Lower lobe of right lung (tissue), 2 donors: ENCODE results near the gene MOB3B. TPM values are rescaled to one million over a fixed set of nuclear protein-coding genes. Genes with fewer than 3 reads are reported as not detected.

Source experiments
- ATAC-seq, 2 donors: fragments of 200-7000 bp; cut with Tn5 transposase; one replicate each; pipeline ENCODE4 v1.9.1; 2020 to 2022; ENCODE audit warnings: mild to moderate bottlenecking in 2 of 2, moderate library complexity in 2 of 2
- DNase-seq: peaks from one replicate; pipeline ENCODE4 v3.0.0-alpha.2; 2020
- H3K27ac ChIP-seq: fragments of 200-600 bp; one replicate; pipeline ENCODE4 v1.8.0; 2022
- H3K27me3 ChIP-seq: fragments of 200-600 bp; one replicate; pipeline ENCODE4 v1.8.0; 2022; ENCODE audit warnings: low read depth
- H3K36me3 ChIP-seq: fragments of 200-600 bp; one replicate; pipeline ENCODE4 v1.8.0; 2022; ENCODE audit warnings: mild to moderate bottlenecking
- H3K4me1 ChIP-seq: fragments of 200-600 bp; one replicate; pipeline ENCODE4 v1.8.0; 2022
- H3K4me3 ChIP-seq: fragments of 200-600 bp; one replicate; pipeline ENCODE4 v1.8.0; 2022; ENCODE audit warnings: mild to moderate bottlenecking
- H3K9me3 ChIP-seq: fragments of 200-600 bp; one replicate; pipeline ENCODE4 v1.8.0; 2022
- CTCF ChIP-seq: fragments of 200-600 bp; IDR thresholded peaks from one replicate; pipeline ENCODE4 v1.8.0; 2022; ENCODE audit warnings: antibody characterized with exemption, mild to moderate bottlenecking
- intact Hi-C: fragments of 100-400 bp; cut with DNase I; formaldehyde crosslinking; loops from one replicate; pipeline ENCODE4 v1.11.0; 2022
- total RNA-seq: library from RNA; stranded (reverse); fragmentation: NEBNext Ultra II Directional; extraction: Animal tissue kit (Norgen Biotek cat#: 25700); gene quantifications from one replicate; pipeline ENCODE4 v1.2.1, GENCODE V29; 2021
- donor health status: DM: no; HTN: yes; CAD: no; lungs with severe emphysema.

Gene MOB3B
- total RNA-seq, 1 donor from 2014 or later, result 22.7 TPM

- DNase-seq (no peak), ATAC-seq (no peak)
- H3K27me3 ChIP-seq, result no peaks in the 10 kb centered on the region
- intact Hi-C loops, result no loop called here
- no peak for TF ChIP-seq CTCF
- H3K4me3 ChIP-seq, result no peak overlapping the region
- H3K27ac ChIP-seq, result no peak overlapping the region
- H3K9me3 ChIP-seq, result no peaks in the 10 kb centered on the region
- peaks cover 8% of the 10 kb centered on the region for H3K4me1 ChIP-seq
- no peaks in the 10 kb centered on the region for H3K36me3 ChIP-seq
Measured at GRCh38 chr9:27518006-27518405, 11.6 kb downstream of the MOB3B start.

GRCh38 chr9:27514551-27514950 is 15.1 kb downstream of the MOB3B start:
- TF ChIP-seq CTCF, result no peak
- no peak for ATAC-seq
- Histone ChIP-seq H3K27me3 (no peaks in the 10 kb centered on the region), H3K36me3 (no peaks in the 10 kb centered on the region), H3K9me3 (no peaks in the 10 kb centered on the region), H3K4me3 (no peak overlapping the region), H3K4me1 (peaks cover 8% of the 10 kb centered on the region), H3K27ac (no peak overlapping the region)
- intact Hi-C loops, result no loop called here
- DNase-seq, result no peak

DNA sequence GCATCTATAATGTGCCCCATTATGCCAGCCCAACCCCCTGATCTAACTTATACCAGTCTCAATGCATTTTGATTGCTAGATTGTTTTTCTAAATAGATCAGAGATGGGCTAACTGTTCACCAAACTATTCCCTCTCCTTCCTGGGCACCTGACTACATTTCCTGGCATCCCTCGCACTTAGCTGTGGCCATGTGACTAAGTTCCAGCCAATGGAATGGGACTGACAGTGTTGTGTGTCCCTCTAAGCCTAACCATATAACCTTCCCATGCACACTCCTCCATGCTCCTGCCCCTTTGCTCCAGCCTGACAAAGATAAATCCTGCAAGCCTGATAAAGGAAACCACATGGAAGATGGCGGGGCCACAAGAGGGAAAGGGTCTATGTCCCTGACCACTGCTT is 17.8 kb downstream of the MOB3B start:
- no peaks in the 10 kb centered on the region for H3K9me3 ChIP-seq
- H3K36me3 ChIP-seq, result no peaks in the 10 kb centered on the region
- no peak overlapping the region for H3K4me3 ChIP-seq
- intact Hi-C loops, result no loop called here
- no peak for TF ChIP-seq CTCF
- H3K27me3 ChIP-seq, result no peaks in the 10 kb centered on the region
- ATAC-seq, result no peak
- no peak overlapping the region for H3K27ac ChIP-seq
- no peak for DNase-seq
- peaks cover 8% of the 10 kb centered on the region for H3K4me1 ChIP-seq

GRCh38 chr9:27510780-27511179 is 18.8 kb downstream of the MOB3B start:
- no peak overlapping the region for H3K27ac ChIP-seq
- H3K27me3 ChIP-seq, result no peaks in the 10 kb centered on the region
- H3K36me3 ChIP-seq, result no peaks in the 10 kb centered on the region
- no peaks in the 10 kb centered on the region for H3K9me3 ChIP-seq
- intact Hi-C loops, result no loop called here
- TF ChIP-seq CTCF, result no peak
- DNase-seq (no peak), ATAC-seq (no peak)
- H3K4me3 ChIP-seq, result no peak overlapping the region
- peaks cover 8% of the 10 kb centered on the region for H3K4me1 ChIP-seq

DNA sequence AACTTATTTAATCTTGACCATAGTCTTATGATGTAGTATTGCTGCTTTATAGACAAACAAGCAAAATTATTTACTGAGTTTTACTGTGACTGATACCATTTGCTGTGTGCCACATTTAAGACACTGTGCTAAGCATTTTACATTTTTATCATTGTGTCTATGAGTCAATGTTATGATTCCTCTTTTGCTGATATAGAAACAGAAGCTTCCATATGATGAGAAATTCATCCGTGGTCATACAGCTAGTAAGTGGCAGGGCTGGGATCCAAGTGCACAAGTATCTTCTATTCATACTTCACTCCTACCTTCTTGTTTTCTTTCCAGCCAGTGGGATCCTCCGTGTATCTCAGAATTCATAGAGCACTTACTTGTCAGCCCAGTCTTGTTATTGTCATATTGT is 22.6 kb downstream of the MOB3B start:
- Histone ChIP-seq H3K9me3 (no peaks in the 10 kb centered on the region), H3K27me3 (no peaks in the 10 kb centered on the region), H3K4me1 (no peaks in the 10 kb centered on the region), H3K36me3 (no peaks in the 10 kb centered on the region), H3K27ac (no peak overlapping the region), H3K4me3 (no peak overlapping the region)
- intact Hi-C loops, result no loop called here
- TF ChIP-seq CTCF, result no peak
- ATAC-seq (no peak), DNase-seq (no peak)

DNA sequence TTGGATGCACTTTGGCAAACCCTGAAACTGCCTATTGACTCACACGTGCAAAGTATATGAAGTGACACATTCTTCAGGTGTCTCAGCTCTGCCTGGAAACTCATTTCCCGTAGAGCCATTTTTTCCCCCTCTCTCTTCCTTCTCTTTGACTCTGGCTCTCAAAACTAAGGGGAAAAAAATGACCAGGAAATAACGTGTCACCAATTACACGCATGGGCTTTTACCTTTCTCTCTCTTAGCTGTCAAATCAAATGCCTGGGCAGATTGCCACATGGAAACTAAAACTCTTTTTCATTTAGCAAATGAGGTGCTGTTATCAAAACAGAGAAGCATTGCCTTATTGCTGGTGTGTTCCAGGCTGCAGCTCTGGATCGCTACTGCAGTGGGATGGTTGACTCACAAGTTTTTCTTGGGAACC is 23.9 kb downstream of the MOB3B start:
- H3K27me3 ChIP-seq, result no peaks in the 10 kb centered on the region
- H3K4me1 ChIP-seq, result no peaks in the 10 kb centered on the region
- intact Hi-C loops, result no loop called here
- H3K27ac ChIP-seq, result no peak overlapping the region
- no peak for DNase-seq
- no peaks in the 10 kb centered on the region for H3K36me3 ChIP-seq
- H3K9me3 ChIP-seq, result no peaks in the 10 kb centered on the region
- H3K4me3 ChIP-seq, result no peak overlapping the region
- ATAC-seq, result peak in 1 of 2 donors; percentile 31
- TF ChIP-seq CTCF, result no peak
